Vagina (tissue), 2 donors: ENCODE results near the gene INTS1. TPM values are rescaled to one million over a fixed set of nuclear protein-coding genes. Genes with fewer than 3 reads are reported as not detected.

ENCODE experiments used
- DNase-seq, 2 donors: peaks; one replicate each; pipeline ENCODE4 v3.0.0-alpha.2; 2017; ENCODE audit errors: extremely low spot score in 2 of 2
- H3K27ac ChIP-seq: fragments of 200-600 bp; sonication (generic); one replicate; pipeline ENCODE4 v1.5.1; 2019
- H3K27me3 ChIP-seq: fragments of 200-600 bp; sonication (generic); one replicate; pipeline ENCODE4 v1.5.1; 2019
- H3K36me3 ChIP-seq, 2 donors: fragments of 200-600 bp; sonication (generic); one replicate each; pipeline ENCODE4 v1.5.1; 2017 to 2019
- H3K4me1 ChIP-seq: fragments of 200-600 bp; sonication (generic); one replicate; pipeline ENCODE4 v1.5.1; 2019
- H3K4me3 ChIP-seq, 2 donors: fragments of 200-600 bp; sonication (generic); 1 replicate in 1 of 2; 2 replicates in 1 of 2; pipeline ENCODE4 v1.5.1; 2016 to 2019
- H3K9me3 ChIP-seq: fragments of 200-600 bp; sonication (generic); one replicate; pipeline ENCODE4 v1.5.1; 2019
- POLR2A ChIP-seq, 2 donors: fragments of 450-650 bp; IDR thresholded peaks; one replicate each; pipeline ENCODE4 v1.6.1; 2017; ENCODE audit warnings: antibody characterized with exemption in 2 of 2, mild to moderate bottlenecking in 2 of 2, moderate library complexity in 2 of 2
- POLR2AphosphoS5 ChIP-seq, 2 donors: sonication (generic); formaldehyde crosslinking; IDR thresholded peaks; one replicate each; pipeline ENCODE4 v1.9.0; 2017; ENCODE audit warnings: antibody characterized with exemption in 2 of 2, mild to moderate bottlenecking in 2 of 2, low read depth in 1 of 2; ENCODE audit not compliant: insufficient read depth in 1 of 2
- intact Hi-C: fragments of 100-400 bp; cut with DNase I; formaldehyde crosslinking; loops from one replicate; pipeline ENCODE4 v1.15.1; 2023
- total RNA-seq: library from RNA; depleted of rRNA; stranded (reverse); fragments of >200 nt; gene quantifications from one replicate; pipeline ENCODE4 v1.2.3, GENCODE V29; 2016
- TF ChIP-seq, protein P1 (sequence below), 3 experiments: fragments of 450-650 bp in 2 of 3; fragments of 200-600 bp in 1 of 3; sonication (generic) in 1 of 3; IDR thresholded peaks; one replicate each; pipeline ENCODE4 v1.5.1; 2017 to 2019; ENCODE audit warnings: antibody characterized with exemption in 3 of 3, mild to moderate bottlenecking in 2 of 3, moderate library complexity in 2 of 3

Gene INTS1
- total RNA-seq, 1 donor from 2014 or later: 67.3 TPM

DNA sequence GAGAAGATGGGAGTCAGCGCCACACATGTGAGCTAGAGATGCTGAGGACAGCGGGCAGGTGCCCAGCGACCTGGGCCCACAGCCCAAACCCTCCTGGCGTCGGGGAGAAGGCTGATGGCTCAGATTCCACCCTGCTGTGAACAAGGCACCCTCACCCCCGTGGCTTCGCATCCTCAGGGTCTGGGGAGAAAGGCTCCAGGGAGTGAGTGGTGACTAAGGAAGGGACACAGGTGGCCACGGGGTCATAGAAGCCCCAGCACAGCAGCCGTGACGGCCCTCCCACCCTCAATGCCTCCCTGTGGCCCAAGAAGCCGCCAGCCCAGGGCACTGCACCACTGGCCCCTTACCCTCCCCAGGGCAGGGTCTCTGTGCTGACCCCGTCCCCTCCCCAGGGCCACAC lies 19.6 kb downstream of the INTS1 start:
- Histone ChIP-seq H3K9me3 (no peaks in the 10 kb centered on the region), H3K4me1 (no peaks in the 10 kb centered on the region), H3K27me3 (no peaks in the 10 kb centered on the region), H3K36me3 (peaks cover 0 to 90% of the 10 kb centered on the region in 2 donors), H3K4me3 (no peak overlapping the region), H3K27ac (no peak overlapping the region)
- no peak for DNase-seq
- intact Hi-C loops: no loop called here
- TF ChIP-seq POLR2A (IDR thresholded peaks at IDR 0.05) (no peak), POLR2AphosphoS5 (IDR thresholded peaks at IDR 0.05; ENCODE audit: insufficient read depth in 1 of 2, low read depth in 1 of 2) (no peak)
- TF ChIP-seq, protein P1, sequence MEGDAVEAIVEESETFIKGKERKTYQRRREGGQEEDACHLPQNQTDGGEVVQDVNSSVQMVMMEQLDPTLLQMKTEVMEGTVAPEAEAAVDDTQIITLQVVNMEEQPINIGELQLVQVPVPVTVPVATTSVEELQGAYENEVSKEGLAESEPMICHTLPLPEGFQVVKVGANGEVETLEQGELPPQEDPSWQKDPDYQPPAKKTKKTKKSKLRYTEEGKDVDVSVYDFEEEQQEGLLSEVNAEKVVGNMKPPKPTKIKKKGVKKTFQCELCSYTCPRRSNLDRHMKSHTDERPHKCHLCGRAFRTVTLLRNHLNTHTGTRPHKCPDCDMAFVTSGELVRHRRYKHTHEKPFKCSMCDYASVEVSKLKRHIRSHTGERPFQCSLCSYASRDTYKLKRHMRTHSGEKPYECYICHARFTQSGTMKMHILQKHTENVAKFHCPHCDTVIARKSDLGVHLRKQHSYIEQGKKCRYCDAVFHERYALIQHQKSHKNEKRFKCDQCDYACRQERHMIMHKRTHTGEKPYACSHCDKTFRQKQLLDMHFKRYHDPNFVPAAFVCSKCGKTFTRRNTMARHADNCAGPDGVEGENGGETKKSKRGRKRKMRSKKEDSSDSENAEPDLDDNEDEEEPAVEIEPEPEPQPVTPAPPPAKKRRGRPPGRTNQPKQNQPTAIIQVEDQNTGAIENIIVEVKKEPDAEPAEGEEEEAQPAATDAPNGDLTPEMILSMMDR (IDR thresholded peaks at IDR 0.05): no peak

- Histone ChIP-seq H3K27me3 (no peaks in the 10 kb centered on the region), H3K9me3 (no peaks in the 10 kb centered on the region), H3K4me1 (no peaks in the 10 kb centered on the region), H3K27ac (no peak overlapping the region), H3K4me3 (no peak overlapping the region), H3K36me3 (peaks cover 0 to 92% of the 10 kb centered on the region in 2 donors)
- intact Hi-C loops: no loop called here
- TF ChIP-seq POLR2A (IDR thresholded peaks at IDR 0.05) (no peak), POLR2AphosphoS5 (IDR thresholded peaks at IDR 0.05; ENCODE audit: insufficient read depth in 1 of 2, low read depth in 1 of 2) (no peak)
- TF ChIP-seq, protein P1 (IDR thresholded peaks at IDR 0.05): no peak
- DNase-seq: no peak
Measured at GRCh38 chr7:1483536-1484505, 20.4 kb downstream of the INTS1 start.

GRCh38 chr7:1483079-1483478 lies 21.1 kb downstream of the INTS1 start:
- Histone ChIP-seq H3K4me3 (no peak overlapping the region), H3K36me3 (peaks cover 0 to 92% of the 10 kb centered on the region in 2 donors), H3K4me1 (no peaks in the 10 kb centered on the region), H3K27ac (no peak overlapping the region), H3K9me3 (no peaks in the 10 kb centered on the region), H3K27me3 (no peaks in the 10 kb centered on the region)
- intact Hi-C loops: no loop called here
- no peak for DNase-seq
- no peak for TF ChIP-seq POLR2AphosphoS5 (IDR thresholded peaks at IDR 0.05; ENCODE audit: insufficient read depth in 1 of 2, low read depth in 1 of 2)
- TF ChIP-seq POLR2A (IDR thresholded peaks at IDR 0.05): no peak
- TF ChIP-seq, protein P1 (IDR thresholded peaks at IDR 0.05): no peak

DNA sequence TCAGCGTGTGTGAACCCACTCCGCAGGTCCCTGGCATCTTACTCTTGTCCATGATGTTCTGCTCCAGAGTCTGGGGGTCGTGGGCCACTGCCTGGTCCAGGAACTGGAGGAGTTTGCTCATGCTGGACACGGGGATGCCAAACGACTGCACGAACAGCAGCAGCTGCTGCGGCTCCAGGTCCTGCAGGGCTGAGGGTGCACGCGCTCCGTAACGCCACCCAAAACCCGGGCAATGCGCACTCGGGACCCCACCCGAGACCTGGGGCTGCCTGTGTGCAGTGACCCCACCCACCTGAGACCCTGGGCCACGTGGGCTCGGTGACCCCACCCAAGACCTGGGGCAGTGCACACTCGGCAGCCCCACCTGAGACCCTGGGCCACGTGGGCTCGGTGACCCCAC lies 22.9 kb downstream of the INTS1 start:
- Histone ChIP-seq H3K27ac (no peak overlapping the region), H3K4me1 (no peaks in the 10 kb centered on the region), H3K36me3 (peaks cover 0 to 92% of the 10 kb centered on the region in 2 donors), H3K9me3 (no peaks in the 10 kb centered on the region), H3K27me3 (no peaks in the 10 kb centered on the region), H3K4me3 (no peak overlapping the region)
- intact Hi-C loops: no loop called here
- TF ChIP-seq, protein P1 (IDR thresholded peaks at IDR 0.05): no peak
- TF ChIP-seq POLR2A (IDR thresholded peaks at IDR 0.05): no peak
- TF ChIP-seq POLR2AphosphoS5 (IDR thresholded peaks at IDR 0.05; ENCODE audit: insufficient read depth in 1 of 2, low read depth in 1 of 2): no peak
- no peak for DNase-seq

DNA sequence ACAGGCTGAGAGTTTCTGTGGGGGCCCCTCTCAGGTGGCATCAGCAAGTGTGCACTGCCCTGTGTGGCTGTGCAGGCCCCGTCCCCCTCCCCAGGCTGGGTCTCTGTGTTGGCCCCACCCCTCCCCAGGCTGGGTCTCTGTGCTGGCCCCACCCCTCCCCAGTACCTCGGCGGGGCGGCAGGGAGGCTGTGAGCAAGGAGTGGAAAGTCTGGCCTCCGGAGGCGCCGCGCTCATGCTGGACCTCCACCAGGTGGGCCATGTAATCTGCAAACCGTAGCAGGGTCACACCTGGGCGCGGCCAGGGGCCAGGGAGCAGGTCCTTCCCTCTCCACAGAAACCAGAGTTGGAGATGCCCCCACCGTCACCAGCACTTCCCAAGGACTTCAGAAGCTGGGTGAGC lies 23.5 kb downstream of the INTS1 start:
- Histone ChIP-seq H3K27me3 (no peaks in the 10 kb centered on the region), H3K36me3 (peaks cover 0 to 86% of the 10 kb centered on the region in 2 donors), H3K27ac (no peak overlapping the region), H3K4me3 (no peak overlapping the region), H3K4me1 (no peaks in the 10 kb centered on the region), H3K9me3 (no peaks in the 10 kb centered on the region)
- TF ChIP-seq POLR2A (IDR thresholded peaks at IDR 0.05) (no peak), POLR2AphosphoS5 (IDR thresholded peaks at IDR 0.05; ENCODE audit: insufficient read depth in 1 of 2, low read depth in 1 of 2) (no peak)
- TF ChIP-seq, protein P1 (IDR thresholded peaks at IDR 0.05): no peak
- intact Hi-C loops: no loop called here
- no peak for DNase-seq
